ENCODE data around the gene ZNF57.
A peak's percentile ranks its signal among the peaks of the same experiment; 100 is the strongest.

ZNF57 gene

DNA sequence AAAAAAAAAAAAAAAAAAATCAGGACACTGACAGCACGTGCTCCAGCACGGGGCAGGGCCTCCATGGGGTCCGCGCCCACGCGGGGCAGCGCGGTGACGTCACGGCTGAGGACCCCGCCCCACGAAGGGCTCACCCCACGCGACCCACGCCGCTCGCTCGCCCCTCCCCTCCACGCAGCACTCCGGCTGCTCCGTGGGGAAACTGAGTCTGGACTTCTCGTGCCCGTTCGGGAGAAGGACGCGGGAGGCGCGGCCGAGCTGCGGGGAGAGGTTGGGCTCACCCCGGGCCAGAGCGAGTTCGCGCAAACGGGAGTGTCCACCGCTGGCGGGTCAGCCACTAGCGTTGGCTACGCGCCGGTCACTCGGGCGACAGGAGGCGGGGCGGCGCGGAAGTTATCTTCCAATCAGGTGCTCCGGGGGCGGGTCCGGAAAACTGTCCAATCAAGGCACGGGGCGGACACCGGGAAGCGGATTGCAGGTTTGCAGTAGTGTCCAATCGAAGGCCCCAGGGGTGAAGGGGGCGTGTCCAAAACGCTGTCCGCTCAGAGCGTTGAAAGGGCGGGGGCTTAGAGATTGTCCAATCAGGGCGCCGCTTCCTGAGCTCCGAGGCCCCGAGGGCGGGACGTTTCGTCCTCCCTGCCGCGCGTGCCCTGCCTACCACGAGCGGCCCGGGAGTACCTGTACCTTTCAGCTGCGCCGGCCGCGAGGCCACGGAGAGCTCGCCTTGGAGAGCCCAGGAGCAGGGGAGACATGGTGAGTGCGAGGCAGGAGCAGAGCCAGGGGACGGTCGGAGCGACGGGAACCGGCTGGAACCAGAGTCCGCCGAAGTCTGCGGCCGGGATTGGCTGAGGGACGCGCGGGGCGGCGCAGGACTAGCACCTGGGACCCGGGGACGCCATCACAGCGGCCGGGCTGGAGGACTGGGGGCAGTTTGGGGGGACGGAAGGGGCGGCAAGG, at the start of gene ZNF57:
TSS of gene ZNF57 (plus strand) at position 633 of the 957 bp plus-strand sequence. CDS start at position 751, 118 bp downstream.
- TF ChIP-seq, protein P1, sequence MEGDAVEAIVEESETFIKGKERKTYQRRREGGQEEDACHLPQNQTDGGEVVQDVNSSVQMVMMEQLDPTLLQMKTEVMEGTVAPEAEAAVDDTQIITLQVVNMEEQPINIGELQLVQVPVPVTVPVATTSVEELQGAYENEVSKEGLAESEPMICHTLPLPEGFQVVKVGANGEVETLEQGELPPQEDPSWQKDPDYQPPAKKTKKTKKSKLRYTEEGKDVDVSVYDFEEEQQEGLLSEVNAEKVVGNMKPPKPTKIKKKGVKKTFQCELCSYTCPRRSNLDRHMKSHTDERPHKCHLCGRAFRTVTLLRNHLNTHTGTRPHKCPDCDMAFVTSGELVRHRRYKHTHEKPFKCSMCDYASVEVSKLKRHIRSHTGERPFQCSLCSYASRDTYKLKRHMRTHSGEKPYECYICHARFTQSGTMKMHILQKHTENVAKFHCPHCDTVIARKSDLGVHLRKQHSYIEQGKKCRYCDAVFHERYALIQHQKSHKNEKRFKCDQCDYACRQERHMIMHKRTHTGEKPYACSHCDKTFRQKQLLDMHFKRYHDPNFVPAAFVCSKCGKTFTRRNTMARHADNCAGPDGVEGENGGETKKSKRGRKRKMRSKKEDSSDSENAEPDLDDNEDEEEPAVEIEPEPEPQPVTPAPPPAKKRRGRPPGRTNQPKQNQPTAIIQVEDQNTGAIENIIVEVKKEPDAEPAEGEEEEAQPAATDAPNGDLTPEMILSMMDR (IDR thresholded peaks at IDR 0.05; ENCODE audit: borderline replicate concordance, insufficient read depth, low read depth, low read length), result no peak

DNA sequence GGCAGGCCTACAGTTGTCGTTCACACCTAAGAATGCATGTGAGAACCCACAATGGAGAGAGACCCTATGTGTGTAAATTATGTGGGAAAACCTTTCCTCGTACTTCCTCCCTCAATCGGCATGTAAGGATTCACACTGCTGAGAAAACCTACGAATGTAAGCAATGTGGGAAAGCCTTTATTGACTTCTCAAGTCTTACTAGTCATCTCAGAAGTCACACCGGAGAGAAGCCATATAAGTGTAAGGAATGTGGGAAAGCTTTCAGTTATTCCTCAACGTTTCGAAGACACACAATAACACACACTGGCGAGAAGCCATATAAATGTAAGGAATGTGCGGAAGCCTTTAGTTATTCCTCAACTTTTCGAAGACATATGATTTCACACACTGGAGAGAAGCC, 48.1 kb upstream of the ZNF57 start:
- no peak overlapping the region for H3K4me3 ChIP-seq (ENCODE audit: low read depth, low read length)
- TF ChIP-seq, protein P1 (IDR thresholded peaks at IDR 0.05; ENCODE audit: borderline replicate concordance, insufficient read depth, low read depth, low read length), result no peak

More for the DNA sequence above, at the start of gene ZNF57:
- H3K4me3 ChIP-seq (ENCODE audit: low read depth, low read length), result peak within 1 kb of the TSS; percentile 64

GRCh38 chr19:2853015-2853606, 47.6 kb upstream of the ZNF57 start:
- TF ChIP-seq, protein P1 (IDR thresholded peaks at IDR 0.05; ENCODE audit: borderline replicate concordance, insufficient read depth, low read depth, low read length), result no peak
- no peak overlapping the region for H3K4me3 ChIP-seq (ENCODE audit: low read depth, low read length)

GRCh38 chr19:2854849-2855248, 45.9 kb upstream of the ZNF57 start:
- TF ChIP-seq, protein P1 (IDR thresholded peaks at IDR 0.05; ENCODE audit: borderline replicate concordance, insufficient read depth, low read depth, low read length), result no peak
- no peak overlapping the region for H3K4me3 ChIP-seq (ENCODE audit: low read depth, low read length)

- TF ChIP-seq, protein P1 (IDR thresholded peaks at IDR 0.05; ENCODE audit: borderline replicate concordance, insufficient read depth, low read depth, low read length), result no peak
- H3K4me3 ChIP-seq (ENCODE audit: low read depth, low read length), result no peak overlapping the region
Measured at GRCh38 chr19:2856457-2857050, 44.2 kb upstream of the ZNF57 start.

- no peak overlapping the region for H3K4me3 ChIP-seq (ENCODE audit: low read depth, low read length)
- TF ChIP-seq, protein P1 (IDR thresholded peaks at IDR 0.05; ENCODE audit: borderline replicate concordance, insufficient read depth, low read depth, low read length), result no peak
Measured at GRCh38 chr19:2858864-2859263, 41.9 kb upstream of the ZNF57 start.

All from GM12875 (cell line).